UCSD-AML1 (cell line): ENCODE results near the gene NLGN1.

Source experiments
- DNase-seq: peaks from one replicate; lab custom pipeline; 2025; ENCODE audit not compliant: unreplicated experiment; lab: John Stamatoyannopoulos, UW

NLGN1 gene

GRCh38 chr3:173823911-173824460, 426.4 kb downstream of the NLGN1 start:
- DNase-seq = no peak

DNA sequence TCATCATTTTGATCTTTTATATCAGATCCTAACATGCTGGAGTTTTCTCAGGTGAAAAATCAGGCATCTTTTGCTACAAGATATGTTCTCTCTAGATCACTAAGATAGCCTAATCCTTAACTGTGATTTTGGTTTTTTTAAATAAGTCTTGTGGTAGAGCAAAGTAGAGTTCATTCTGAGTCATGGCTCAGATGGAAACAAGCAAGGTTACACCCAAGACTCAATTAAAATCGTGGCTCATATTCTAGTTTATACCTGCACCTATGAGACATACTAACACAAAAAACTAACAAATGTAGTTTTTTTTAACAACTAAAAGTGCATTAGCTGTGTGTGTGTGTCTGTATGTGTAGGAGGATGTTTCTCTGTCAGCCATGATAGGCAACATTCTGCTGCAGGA, 428.2 kb downstream of the NLGN1 start:
- DNase-seq = no peak

DNA sequence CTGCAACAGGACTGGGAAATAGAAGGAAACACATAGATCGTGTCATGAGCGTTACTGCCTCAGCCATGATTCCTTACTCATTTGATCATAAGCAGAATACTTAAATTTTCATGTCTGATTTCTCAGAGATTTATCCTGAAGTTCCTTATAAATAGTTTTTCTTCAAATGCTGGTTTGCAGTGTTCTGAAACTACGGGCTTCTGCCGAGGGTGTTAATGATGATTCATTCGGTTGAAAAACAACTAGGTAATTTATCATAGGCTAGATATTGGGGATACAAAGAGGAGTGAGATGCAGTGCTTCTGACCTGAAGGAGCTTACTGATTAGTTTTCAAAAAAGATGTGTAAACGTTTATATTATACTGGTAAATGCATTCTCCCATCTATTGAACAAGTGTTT, 428.9 kb downstream of the NLGN1 start:
- DNase-seq = no peak

DNA sequence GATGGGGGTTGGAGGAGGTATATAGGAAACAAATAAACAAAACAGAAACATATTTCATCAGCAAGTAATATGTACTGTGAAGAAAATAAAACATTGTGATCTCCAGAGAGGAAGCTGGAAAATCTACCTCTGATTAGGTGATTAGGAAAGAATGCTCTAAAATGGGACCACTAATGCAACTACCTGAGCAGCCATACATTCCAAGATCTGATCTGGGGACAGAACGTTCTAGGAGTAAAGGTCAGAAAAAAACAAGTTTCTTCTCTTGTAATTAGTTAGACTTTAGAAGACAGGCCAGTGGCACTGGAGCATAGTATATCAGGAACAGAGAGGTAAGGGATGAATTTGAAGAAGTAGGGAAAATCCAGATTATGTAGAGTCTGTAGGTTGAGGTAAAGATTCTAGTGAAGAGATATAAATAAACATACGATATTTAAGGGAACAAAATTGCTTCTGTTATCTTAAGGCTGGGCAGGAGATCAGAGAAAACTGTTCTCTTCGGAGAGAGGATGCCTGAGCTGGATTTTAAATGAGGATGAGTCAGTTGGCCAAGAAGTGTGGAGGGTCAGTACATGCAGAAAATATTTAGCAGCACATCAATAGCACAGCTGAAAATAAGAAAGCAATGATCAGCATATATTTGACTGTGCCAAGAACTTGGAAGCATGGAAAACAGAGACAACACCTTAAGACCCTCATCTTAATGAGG, 429.5 kb downstream of the NLGN1 start:
- DNase-seq = no peak

DNA sequence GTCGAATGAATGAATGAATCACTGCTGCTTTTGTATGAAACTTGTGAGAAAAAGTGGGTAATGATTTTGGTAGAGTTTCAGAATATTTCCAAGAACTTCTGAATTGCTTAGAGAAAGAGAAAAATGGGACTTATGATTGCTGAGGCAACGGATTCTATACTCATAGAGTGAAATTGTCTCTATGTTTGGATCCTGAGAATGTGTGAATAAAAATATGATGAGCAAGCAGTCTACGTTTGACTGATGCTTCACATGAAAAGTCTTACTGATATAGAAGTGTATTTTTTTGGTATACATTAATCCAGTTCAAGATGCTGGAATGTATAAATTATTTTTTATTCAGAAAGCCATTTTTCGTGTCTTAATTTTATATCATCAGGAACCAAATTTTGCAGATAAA, 441.1 kb downstream of the NLGN1 start:
- no peak for DNase-seq

DNA sequence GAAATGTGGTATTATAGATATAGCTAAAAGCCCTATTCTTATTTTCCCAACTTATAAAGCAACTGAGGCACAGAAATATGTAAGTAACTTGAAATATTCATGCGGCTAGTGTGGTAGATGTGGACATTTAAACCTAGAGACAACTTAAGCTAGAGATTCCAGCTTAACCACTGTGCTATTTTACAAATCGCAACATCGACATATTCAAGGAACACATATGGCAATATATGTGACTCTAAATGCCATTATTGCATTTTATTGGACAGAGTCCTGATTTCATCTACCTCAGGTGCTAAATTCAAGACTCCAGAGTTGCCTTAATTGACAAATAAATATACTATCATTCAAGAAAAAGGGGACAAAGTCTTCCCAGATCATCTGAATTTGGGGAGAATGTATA, 442.3 kb downstream of the NLGN1 start:
- no peak for DNase-seq

DNA sequence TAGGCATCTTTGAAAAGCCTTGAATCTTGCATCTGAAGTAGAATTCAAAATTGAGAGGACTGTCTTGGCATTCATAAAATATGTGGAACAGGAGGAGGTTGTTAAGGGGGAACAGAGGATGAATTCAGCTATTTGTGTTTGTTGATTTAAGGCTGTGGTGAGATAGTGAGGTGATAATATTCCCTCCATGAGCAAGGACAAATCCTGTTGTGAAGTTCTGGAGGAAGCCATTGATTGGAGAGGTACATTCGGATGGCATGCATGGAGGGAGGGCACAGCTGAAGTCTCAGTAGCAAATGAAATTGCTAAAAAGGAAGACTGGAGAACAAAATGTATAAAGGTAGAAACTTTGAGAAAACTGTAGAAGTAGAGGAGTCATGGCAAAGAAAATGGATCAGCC, 443.8 kb downstream of the NLGN1 start:
- DNase-seq = no peak

DNA sequence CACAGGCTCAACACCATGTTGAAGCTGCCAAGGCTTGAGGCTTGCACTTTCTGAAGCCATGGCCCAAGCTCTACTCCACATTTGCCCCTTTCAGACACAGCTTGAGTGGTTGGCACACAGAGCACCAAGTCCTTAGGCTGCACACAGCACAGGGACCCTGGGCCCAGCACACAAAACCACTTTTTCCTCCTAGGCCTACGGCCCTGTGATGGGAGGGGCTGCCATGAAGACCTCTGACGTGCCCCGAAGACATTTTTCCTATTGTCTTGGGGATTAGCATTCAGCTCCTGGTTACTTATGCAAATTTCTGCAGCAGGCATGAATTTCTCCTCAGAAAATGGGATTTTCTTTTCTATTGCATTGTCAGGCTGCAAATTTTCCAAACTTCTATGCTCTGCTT, 445.5 kb downstream of the NLGN1 start:
- DNase-seq = no peak

DNA sequence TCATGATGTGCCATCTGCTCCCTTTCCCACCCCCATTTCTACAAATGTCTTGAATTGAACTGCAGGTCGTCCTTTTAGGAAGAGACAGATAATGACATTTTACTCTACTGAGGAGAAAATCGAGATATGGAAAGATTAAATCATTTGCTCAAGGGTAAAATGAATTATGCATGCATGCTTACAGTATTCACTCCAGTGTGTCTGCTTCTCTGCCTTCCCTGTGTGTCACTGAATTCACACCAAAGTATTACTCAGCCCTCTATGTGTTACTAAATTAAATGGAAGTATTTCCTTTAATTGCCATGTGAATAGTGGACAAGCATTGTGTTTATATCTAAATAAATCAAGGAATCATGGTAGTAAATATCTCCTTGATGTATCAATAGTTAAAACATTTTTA, 449.0 kb downstream of the NLGN1 start:
- DNase-seq = no peak

DNA sequence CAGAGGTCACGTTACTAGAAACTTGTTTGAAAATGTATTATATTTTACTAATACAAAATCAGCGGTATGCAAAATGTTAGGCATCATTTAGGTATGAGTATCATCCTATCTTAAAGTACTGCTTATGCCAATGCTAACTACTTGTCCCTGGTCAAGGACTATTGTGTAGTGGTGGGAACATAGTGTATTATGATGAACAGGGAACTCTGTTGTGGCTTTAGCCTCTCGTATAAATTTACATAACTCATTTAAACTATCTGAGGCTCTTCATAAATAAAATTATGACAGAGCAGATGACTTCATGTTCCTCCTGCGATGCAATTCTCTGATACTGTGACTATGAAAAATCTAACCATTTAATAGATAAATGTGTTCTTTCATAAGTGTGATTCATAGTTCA, 451.9 kb downstream of the NLGN1 start:
- no peak for DNase-seq

GRCh38 chr3:173857154-173857553, 459.6 kb downstream of the NLGN1 start:
- DNase-seq = no peak

DNA sequence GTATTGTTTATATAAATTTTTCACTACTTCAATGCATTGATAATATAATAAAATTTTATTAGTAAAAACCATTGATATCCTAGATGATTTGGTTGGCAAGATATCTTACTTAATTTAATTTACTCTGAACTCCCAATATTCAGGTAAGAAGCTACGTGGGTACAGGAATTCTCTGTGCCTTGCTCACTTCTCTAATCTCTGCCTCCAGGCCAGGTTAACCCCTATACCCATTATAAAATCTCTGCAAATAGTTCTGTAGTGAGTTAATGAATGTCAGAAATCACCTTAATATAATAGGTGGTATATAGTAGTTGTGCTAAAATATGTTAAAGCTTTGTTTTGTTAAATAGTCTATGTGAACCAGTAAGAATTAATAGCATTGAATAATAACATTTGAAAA, 465.2 kb downstream of the NLGN1 start:
- DNase-seq = no peak

DNA sequence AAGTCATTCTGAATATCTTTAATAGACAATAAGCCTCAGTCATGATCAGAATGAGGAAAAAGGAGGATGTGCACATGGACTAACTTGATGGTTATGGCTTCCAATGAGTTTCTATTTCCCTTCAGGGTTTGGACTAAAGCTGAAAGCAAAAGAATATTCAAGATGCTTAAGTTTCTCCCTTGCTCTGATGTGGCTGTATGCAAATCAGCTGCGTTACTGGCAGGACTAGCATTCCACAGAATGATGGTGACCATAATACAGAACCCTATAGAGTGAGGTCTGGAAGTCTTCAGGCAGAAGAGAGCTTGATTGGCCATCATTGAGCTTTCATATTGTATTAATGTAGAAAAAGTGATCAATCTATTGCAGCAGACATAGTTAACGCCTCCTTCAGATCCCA, 466.0 kb downstream of the NLGN1 start:
- DNase-seq = no peak

- DNase-seq = no peak
Observed at GRCh38 chr3:173865900-173866498, 468.5 kb downstream of the NLGN1 start.

GRCh38 chr3:173869766-173870165, 472.2 kb downstream of the NLGN1 start:
- DNase-seq = no peak

GRCh38 chr3:173870976-173871375, 473.4 kb downstream of the NLGN1 start:
- no peak for DNase-seq

- no peak for DNase-seq
Observed at GRCh38 chr3:173875790-173876189, 478.2 kb downstream of the NLGN1 start.

DNA sequence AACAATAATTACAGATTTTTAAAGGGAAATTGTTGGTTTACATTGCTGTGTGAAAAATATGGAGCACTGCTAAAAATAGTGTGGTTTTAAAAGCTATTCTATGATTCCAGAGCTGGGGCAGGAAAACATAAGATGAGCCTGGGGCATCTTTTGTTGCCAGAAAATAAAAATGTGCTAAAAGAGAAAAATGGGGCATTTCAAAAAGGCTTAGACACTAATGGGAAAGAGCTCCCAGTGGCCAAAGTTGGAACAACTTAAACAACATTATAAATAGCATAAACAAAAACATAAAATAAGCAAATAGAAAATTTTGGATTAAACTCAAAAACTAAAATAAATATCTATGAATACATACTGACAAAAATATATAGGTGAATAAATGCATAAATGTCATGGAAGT, 478.9 kb downstream of the NLGN1 start:
- no peak for DNase-seq

DNA sequence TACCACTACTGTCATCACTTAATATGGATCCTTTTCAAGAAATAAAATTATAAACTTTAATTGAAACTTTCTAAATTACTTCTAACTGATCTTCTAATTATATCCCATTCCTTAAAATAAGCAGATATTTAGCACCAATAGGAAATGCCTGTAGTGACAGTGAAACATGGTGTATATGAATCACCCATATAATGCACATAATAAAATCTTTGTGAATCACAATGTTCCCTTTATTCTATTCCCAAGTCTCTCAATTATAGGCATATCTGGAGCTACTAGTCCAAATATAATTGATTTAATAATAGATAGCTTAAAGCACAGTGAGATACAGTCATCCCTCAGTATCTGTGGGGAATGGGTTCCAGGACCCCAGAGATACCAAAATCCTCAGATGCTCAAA, 490.3 kb downstream of the NLGN1 start:
- DNase-seq = no peak

GRCh38 chr3:173889596-173889995, 492.1 kb downstream of the NLGN1 start:
- DNase-seq = no peak

- DNase-seq = no peak
Observed at GRCh38 chr3:173890091-173890490, 492.5 kb downstream of the NLGN1 start.

- no peak for DNase-seq
Observed at GRCh38 chr3:173891272-173892100, 493.9 kb downstream of the NLGN1 start.
